Measurements from ENCODE around the gene TBC1D5. TPM values are rescaled to one million over a fixed set of nuclear protein-coding genes. Genes with fewer than 3 reads are reported as not detected.

TBC1D5 gene
- total RNA-seq, 1 experiment from 2014 or later, result 33.9 TPM

- TF ChIP-seq, protein P1, sequence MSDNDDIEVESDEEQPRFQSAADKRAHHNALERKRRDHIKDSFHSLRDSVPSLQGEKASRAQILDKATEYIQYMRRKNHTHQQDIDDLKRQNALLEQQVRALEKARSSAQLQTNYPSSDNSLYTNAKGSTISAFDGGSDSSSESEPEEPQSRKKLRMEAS (IDR thresholded peaks at IDR 0.05), result no peak
Measured at GRCh38 chr3:17407576-17407975, 334.9 kb downstream of the TBC1D5 start (continued).

DNA sequence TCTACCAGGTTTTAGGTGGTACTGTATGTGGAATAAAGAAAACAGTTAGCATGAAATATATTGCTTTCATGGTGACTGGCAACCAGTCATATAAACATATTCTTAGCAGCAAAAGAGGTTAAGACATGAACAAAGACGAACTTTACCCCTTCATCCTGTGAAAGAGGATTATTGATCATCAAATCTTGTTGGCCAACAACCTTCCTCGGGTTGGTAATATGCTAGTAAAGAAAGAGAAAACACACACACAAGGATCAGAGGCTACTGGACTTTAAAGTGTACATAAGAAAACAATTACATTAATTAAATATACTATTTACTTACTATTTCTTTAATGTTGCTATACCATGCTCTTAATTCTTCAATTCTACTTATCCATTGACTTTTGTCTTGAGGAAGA is 337.9 kb downstream of the TBC1D5 start:
- no TSS peak for BruUV-seq (replicated peaks)
- RAD21 ChIA-PET (ENCODE audit: low non-redundant PET in 1 of 2, low total read pairs in 2 of 2, uncharacterized antibody in 2 of 2, unreplicated experiment in 2 of 2), result no interaction called here
- Histone ChIP-seq H3K4me3 (replicated peaks in 1 of 2; ENCODE audit: low read depth in 1 of 2, low read length in 2 of 2) (no peak overlapping the region), H3K9ac (ENCODE audit: low read length) (no peak overlapping the region), H3K9me3 (ENCODE audit: control insufficient read depth in 1 of 2, insufficient read depth in 1 of 2, low read depth in 1 of 2, low read length in 2 of 2) (no peaks in the 10 kb centered on the region), H3K27ac (ENCODE audit: low read depth, low read length) (no peak overlapping the region), H3K79me2 (ENCODE audit: insufficient read depth, low read length) (no peaks in the 10 kb centered on the region), H3K36me3 (ENCODE audit: control insufficient read depth in 1 of 2, insufficient read depth in 2 of 2, low read length in 2 of 2) (no peaks in the 10 kb centered on the region), H4K20me1 (ENCODE audit: insufficient read depth) (no peaks in the 10 kb centered on the region; the same call in 1 of the 2 replicates), H3K9me2 (ENCODE audit: insufficient read depth) (no peaks in the 10 kb centered on the region), H3K27me3 (ENCODE audit: insufficient read depth, low read length) (no peaks in the 10 kb centered on the region), H3K4me2 (ENCODE audit: low read length) (no peak overlapping the region), H3K4me1 (ENCODE audit: control insufficient read depth in 1 of 2, insufficient read depth in 2 of 2, low read length in 2 of 2) (no peaks in the 10 kb centered on the region), H2AFZ (ENCODE audit: low read depth, low read length, poor library complexity, severe bottlenecking) (no peak overlapping the region)
- no peak for DNase-seq (ENCODE audit: low read depth, low spot score)
- CTCF ChIA-PET, result no interaction called here
- POLR2A ChIA-PET, result no interaction called here
- intact Hi-C loops (cut with micrococcal nuclease), result no loop called here
- no peak for TF ChIP-seq CBX3 (IDR thresholded peaks at IDR 0.05; ENCODE audit: low read depth)
- no peak for TF ChIP-seq SRF (IDR thresholded peaks at IDR 0.05; ENCODE audit: low read depth)
- no peak for TF ChIP-seq REST (IDR thresholded peaks at IDR 0.05; ENCODE audit: low read depth)
- no peak for TF ChIP-seq EZH2 (IDR thresholded peaks at IDR 0.05)
- TF ChIP-seq, protein P1 (IDR thresholded peaks at IDR 0.05), result no peak
- TF ChIP-seq SP1 (IDR thresholded peaks at IDR 0.05; ENCODE audit: low read depth), result no peak
- TF ChIP-seq CEBPB (IDR thresholded peaks at IDR 0.05; ENCODE audit: low read depth), result no peak
- TF ChIP-seq RAD21 (IDR thresholded peaks at IDR 0.05; ENCODE audit: low read depth), result no peak
- TF ChIP-seq ELF1 (IDR thresholded peaks at IDR 0.05; ENCODE audit: borderline replicate concordance, low read depth), result no peak
- TF ChIP-seq, protein P2, sequence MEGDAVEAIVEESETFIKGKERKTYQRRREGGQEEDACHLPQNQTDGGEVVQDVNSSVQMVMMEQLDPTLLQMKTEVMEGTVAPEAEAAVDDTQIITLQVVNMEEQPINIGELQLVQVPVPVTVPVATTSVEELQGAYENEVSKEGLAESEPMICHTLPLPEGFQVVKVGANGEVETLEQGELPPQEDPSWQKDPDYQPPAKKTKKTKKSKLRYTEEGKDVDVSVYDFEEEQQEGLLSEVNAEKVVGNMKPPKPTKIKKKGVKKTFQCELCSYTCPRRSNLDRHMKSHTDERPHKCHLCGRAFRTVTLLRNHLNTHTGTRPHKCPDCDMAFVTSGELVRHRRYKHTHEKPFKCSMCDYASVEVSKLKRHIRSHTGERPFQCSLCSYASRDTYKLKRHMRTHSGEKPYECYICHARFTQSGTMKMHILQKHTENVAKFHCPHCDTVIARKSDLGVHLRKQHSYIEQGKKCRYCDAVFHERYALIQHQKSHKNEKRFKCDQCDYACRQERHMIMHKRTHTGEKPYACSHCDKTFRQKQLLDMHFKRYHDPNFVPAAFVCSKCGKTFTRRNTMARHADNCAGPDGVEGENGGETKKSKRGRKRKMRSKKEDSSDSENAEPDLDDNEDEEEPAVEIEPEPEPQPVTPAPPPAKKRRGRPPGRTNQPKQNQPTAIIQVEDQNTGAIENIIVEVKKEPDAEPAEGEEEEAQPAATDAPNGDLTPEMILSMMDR (IDR thresholded peaks at IDR 0.05 in 2 of 3, conservative IDR thresholded peaks at IDR 0.05 in 1 of 3; ENCODE audit: borderline replicate concordance in 1 of 3, insufficient read depth in 1 of 3, low read depth in 2 of 3, low read length in 2 of 3), result no peak
- TF ChIP-seq, protein P3, sequence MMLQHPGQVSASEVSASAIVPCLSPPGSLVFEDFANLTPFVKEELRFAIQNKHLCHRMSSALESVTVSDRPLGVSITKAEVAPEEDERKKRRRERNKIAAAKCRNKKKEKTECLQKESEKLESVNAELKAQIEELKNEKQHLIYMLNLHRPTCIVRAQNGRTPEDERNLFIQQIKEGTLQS (IDR thresholded peaks at IDR 0.05), result no peak
- TF ChIP-seq ZFX (IDR thresholded peaks at IDR 0.05), result no peak
- TF ChIP-seq EGR1 (IDR thresholded peaks at IDR 0.05; ENCODE audit: low read depth), result no peak
- TF ChIP-seq ZBTB33 (IDR thresholded peaks at IDR 0.05; ENCODE audit: extremely low read depth, insufficient replicate concordance, low read length), result no peak
- ATAC-seq, result no peak

Data from HCT116 (cell line).